C4-2B (cell line): ENCODE data around the gene RNF123.

ENCODE experiments used
- ZFX ChIP-seq: fragments of 450-650 bp; IDR thresholded peaks from 2 replicates; pipeline ENCODE4 v1.6.1; 2017
- TF ChIP-seq, protein P1 (sequence below): fragments of 450-650 bp; conservative IDR thresholded peaks from 2 replicates; pipeline ENCODE4 v1.5.1; 2017; ENCODE audit warnings: mild to moderate bottlenecking

DNA sequence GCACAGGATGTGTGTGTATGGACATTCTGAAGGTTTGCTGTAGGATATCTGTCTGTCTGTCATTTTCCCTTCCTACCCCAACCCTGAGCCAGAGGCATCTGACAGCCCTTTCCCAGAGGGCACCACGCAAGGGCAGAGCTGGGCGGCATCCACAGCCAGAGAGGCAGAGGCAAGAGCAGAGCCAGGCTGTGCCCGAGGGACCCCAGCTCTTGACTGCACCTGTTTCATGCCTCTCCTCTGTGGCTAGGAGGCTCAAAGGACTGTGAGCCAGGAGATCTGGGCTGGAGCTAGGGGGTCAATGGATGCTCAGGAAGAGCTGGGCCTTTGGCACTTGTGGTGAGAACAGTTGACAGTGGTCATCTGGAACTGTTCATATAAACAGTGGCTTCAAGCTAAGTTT lies 20.0 kb upstream of the RNF123 start:
- TF ChIP-seq, protein P1, sequence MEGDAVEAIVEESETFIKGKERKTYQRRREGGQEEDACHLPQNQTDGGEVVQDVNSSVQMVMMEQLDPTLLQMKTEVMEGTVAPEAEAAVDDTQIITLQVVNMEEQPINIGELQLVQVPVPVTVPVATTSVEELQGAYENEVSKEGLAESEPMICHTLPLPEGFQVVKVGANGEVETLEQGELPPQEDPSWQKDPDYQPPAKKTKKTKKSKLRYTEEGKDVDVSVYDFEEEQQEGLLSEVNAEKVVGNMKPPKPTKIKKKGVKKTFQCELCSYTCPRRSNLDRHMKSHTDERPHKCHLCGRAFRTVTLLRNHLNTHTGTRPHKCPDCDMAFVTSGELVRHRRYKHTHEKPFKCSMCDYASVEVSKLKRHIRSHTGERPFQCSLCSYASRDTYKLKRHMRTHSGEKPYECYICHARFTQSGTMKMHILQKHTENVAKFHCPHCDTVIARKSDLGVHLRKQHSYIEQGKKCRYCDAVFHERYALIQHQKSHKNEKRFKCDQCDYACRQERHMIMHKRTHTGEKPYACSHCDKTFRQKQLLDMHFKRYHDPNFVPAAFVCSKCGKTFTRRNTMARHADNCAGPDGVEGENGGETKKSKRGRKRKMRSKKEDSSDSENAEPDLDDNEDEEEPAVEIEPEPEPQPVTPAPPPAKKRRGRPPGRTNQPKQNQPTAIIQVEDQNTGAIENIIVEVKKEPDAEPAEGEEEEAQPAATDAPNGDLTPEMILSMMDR, result no peak
- no peak for TF ChIP-seq ZFX
